ENCODE data around the gene CLK3.

GRCh38 chr15:74612677-74613076 lies 3.0 kb upstream of the CLK3 start:
- TF ChIP-seq, protein P1, sequence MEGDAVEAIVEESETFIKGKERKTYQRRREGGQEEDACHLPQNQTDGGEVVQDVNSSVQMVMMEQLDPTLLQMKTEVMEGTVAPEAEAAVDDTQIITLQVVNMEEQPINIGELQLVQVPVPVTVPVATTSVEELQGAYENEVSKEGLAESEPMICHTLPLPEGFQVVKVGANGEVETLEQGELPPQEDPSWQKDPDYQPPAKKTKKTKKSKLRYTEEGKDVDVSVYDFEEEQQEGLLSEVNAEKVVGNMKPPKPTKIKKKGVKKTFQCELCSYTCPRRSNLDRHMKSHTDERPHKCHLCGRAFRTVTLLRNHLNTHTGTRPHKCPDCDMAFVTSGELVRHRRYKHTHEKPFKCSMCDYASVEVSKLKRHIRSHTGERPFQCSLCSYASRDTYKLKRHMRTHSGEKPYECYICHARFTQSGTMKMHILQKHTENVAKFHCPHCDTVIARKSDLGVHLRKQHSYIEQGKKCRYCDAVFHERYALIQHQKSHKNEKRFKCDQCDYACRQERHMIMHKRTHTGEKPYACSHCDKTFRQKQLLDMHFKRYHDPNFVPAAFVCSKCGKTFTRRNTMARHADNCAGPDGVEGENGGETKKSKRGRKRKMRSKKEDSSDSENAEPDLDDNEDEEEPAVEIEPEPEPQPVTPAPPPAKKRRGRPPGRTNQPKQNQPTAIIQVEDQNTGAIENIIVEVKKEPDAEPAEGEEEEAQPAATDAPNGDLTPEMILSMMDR (conservative IDR thresholded peaks at IDR 0.05; ENCODE audit: low read depth, low read length), result no peak
- TF ChIP-seq EZH2phosphoT487 (IDR thresholded peaks at IDR 0.05; ENCODE audit: borderline replicate concordance, low read length), result no peak
